HG02642 (cell line): ENCODE data around the gene KIR3DL2.
"Not testable (repeated sequence)": the region's sequence is repeated elsewhere in the genome, so short reads cannot be mapped to it uniquely, and the experiment has no call there.

Experiments
- ATAC-seq: cut with Tn5 transposase; IDR thresholded peaks from one replicate; pipeline ENCODE4 v1.9.1; 2021; ENCODE audit warnings: mild to moderate bottlenecking; ENCODE audit not compliant: unreplicated experiment, poor library complexity

The KIR3DL2 gene

GRCh38 chr19:54850061-54850640 lies at the start of gene KIR3DL2:
KIR3DL2 (plus strand) TSS chr19:54850443; CDS start chr19:54850476, 33 bp downstream.
- not testable (repeated sequence) for ATAC-seq

- no peak for ATAC-seq
Measured at GRCh38 chr19:54803410-54803809, 46.8 kb upstream of the KIR3DL2 start, which contains the start of gene KIR2DL4. KIR2DL4 (plus strand) TSS chr19:54803610; CDS start chr19:54803652, 42 bp downstream.

GRCh38 chr19:54804101-54804500 lies 46.1 kb upstream of the KIR3DL2 start:
- ATAC-seq: no peak

- no peak for ATAC-seq
Measured at GRCh38 chr19:54804571-54804970, 45.7 kb upstream of the KIR3DL2 start.

- no peak for ATAC-seq
Measured at GRCh38 chr19:54805665-54806515, 44.4 kb upstream of the KIR3DL2 start.

- no peak for ATAC-seq
Measured at GRCh38 chr19:54806516-54806838, 43.8 kb upstream of the KIR3DL2 start.

GRCh38 chr19:54814571-54814970 lies 35.7 kb upstream of the KIR3DL2 start:
- ATAC-seq: not testable (repeated sequence)

GRCh38 chr19:54816251-54816650 lies 34.0 kb upstream of the KIR3DL2 start, which contains the start of gene KIR3DL1:
KIR3DL1 (plus strand) TSS chr19:54816468.
- not testable (repeated sequence) for ATAC-seq

- ATAC-seq: no peak
Measured at GRCh38 chr19:54817670-54818536, 32.3 kb upstream of the KIR3DL2 start.

GRCh38 chr19:54824416-54824815 lies 25.8 kb upstream of the KIR3DL2 start:
- not testable (repeated sequence) for ATAC-seq

- not testable (repeated sequence) for ATAC-seq
Measured at GRCh38 chr19:54825326-54825725, 24.9 kb upstream of the KIR3DL2 start.

GRCh38 chr19:54828064-54828463 lies 22.2 kb upstream of the KIR3DL2 start:
- not testable (repeated sequence) for ATAC-seq

- not testable (repeated sequence) for ATAC-seq
Measured at GRCh38 chr19:54832496-54832895, 17.7 kb upstream of the KIR3DL2 start, which contains the start of gene KIR2DS4. KIR2DS4 (plus strand) TSS chr19:54832676.

GRCh38 chr19:54835126-54835525 lies 15.1 kb upstream of the KIR3DL2 start:
- not testable (repeated sequence) for ATAC-seq

GRCh38 chr19:54837522-54837921 lies 12.7 kb upstream of the KIR3DL2 start:
- not testable (repeated sequence) for ATAC-seq

- not testable (repeated sequence) for ATAC-seq
Measured at GRCh38 chr19:54843171-54843570, 7.1 kb upstream of the KIR3DL2 start.

- no peak for ATAC-seq
Measured at GRCh38 chr19:54850930-54851329, 687 bp downstream of the KIR3DL2 start.

- no peak for ATAC-seq
Measured at GRCh38 chr19:54851353-54851752, 1.1 kb downstream of the KIR3DL2 start.

- not testable (repeated sequence) for ATAC-seq
Measured at GRCh38 chr19:54855241-54855640, 5.0 kb downstream of the KIR3DL2 start.

GRCh38 chr19:54858476-54858875 lies 8.2 kb downstream of the KIR3DL2 start:
- not testable (repeated sequence) for ATAC-seq
